Liver (tissue), 9 donors: ENCODE results near the gene PASK. TPM values are rescaled to one million over a fixed set of nuclear protein-coding genes. Genes with fewer than 3 reads are reported as not detected.

Source experiments
- DNase-seq: peaks from one replicate; pipeline ENCODE4 v3.0.0-alpha.2; 2017; ENCODE audit warnings: low spot score
- H3K27ac ChIP-seq, 2 donors: one replicate each; pipeline ENCODE4 v1.7.0; 2013; ENCODE audit warnings: inconsistent platforms in 2 of 2, low read length in 2 of 2, control low read depth in 1 of 2, low read depth in 1 of 2, mild to moderate bottlenecking in 1 of 2
- H3K27me3 ChIP-seq, 4 donors: one replicate each; pipeline versions ENCODE4 v1.6.1 to v1.7.0; 2013; ENCODE audit warnings: low read length in 3 of 4, inconsistent platforms in 1 of 4, mild to moderate bottlenecking in 1 of 4, moderate library complexity in 1 of 4; ENCODE audit not compliant: control insufficient read depth in 4 of 4, insufficient read depth in 4 of 4
- H3K36me3 ChIP-seq, 4 donors: one replicate each; pipeline versions ENCODE4 v1.6.1 to v1.7.0; 2013; ENCODE audit warnings: low read length in 3 of 4, mild to moderate bottlenecking in 3 of 4, low read depth in 1 of 4, moderate library complexity in 1 of 4; ENCODE audit not compliant: control insufficient read depth in 4 of 4, insufficient read depth in 3 of 4
- H3K4me1 ChIP-seq, 4 donors: one replicate each; pipeline versions ENCODE4 v1.6.1 to v1.7.0; 2013; ENCODE audit warnings: low read length in 3 of 4, mild to moderate bottlenecking in 3 of 4, moderate library complexity in 1 of 4; ENCODE audit not compliant: control insufficient read depth in 4 of 4, insufficient read depth in 4 of 4
- H3K4me3 ChIP-seq, 3 donors: one replicate each; pipeline versions ENCODE4 v1.6.1 to v1.7.0; 2013; ENCODE audit warnings: low read length in 3 of 3, control low read depth in 1 of 3, low read depth in 1 of 3, mild to moderate bottlenecking in 1 of 3
- H3K9ac ChIP-seq, 2 donors: one replicate each; pipeline ENCODE4 v1.7.0; 2013; ENCODE audit warnings: low read length in 2 of 2, mild to moderate bottlenecking in 2 of 2, moderate library complexity in 2 of 2, control low read depth in 1 of 2, low read depth in 1 of 2
- H3K9me3 ChIP-seq, 4 donors: one replicate each; pipeline versions ENCODE4 v1.6.1 to v1.7.0; 2013; ENCODE audit warnings: low read length in 3 of 4; ENCODE audit not compliant: control insufficient read depth in 4 of 4
- EGR1 ChIP-seq, 2 donors: IDR thresholded peaks; 2 replicates each; pipeline ENCODE4 v1.6.1; 2016 to 2018; ENCODE audit warnings: antibody characterized with exemption in 2 of 2, low read depth in 2 of 2
- NR2F2 ChIP-seq: IDR thresholded peaks from 2 replicates; pipeline ENCODE4 v1.6.1; 2016; ENCODE audit warnings: antibody characterized with exemption
- SP1 ChIP-seq: IDR thresholded peaks from 2 replicates; pipeline ENCODE4 v1.6.1; 2018; ENCODE audit warnings: antibody characterized with exemption, mild to moderate bottlenecking
- YY1 ChIP-seq: IDR thresholded peaks from 2 replicates; pipeline ENCODE4 v1.6.1; 2016; ENCODE audit warnings: antibody characterized with exemption, mild to moderate bottlenecking
- WGBS: extraction: QIAGEN DNeasy Blood & Tissue Kit; methylation state at CpG from one replicate; pipeline ENCODE4 v1.1.7; 2013; 5-methylcytosine and 5-hydroxymethylcytosine counted together
- polyA plus RNA-seq, 2 donors: library from polyadenylated mRNA; stranded (reverse) in 1 of 2; unstranded in 1 of 2; fragments of 200-250 nt in 1 of 2; fragments of >200 nt in 1 of 2; fragmentation: Nextera tagmentation in 1 of 2; extraction: Ambion mirVana in 1 of 2; gene quantifications; one replicate each; pipeline versions ENCODE4 v1.2.1 to v1.2.3, GENCODE V29; 2013 to 2015
- total RNA-seq, 2 donors: library from RNA; depleted of rRNA; stranded (reverse); fragments of >200 nt; gene quantifications; one replicate each; pipeline ENCODE4 v1.2.3, GENCODE V29; 2014
- TF ChIP-seq, protein P1 (sequence below): IDR thresholded peaks from 2 replicates; pipeline ENCODE4 v1.6.1; 2016; ENCODE audit warnings: antibody characterized with exemption, mild to moderate bottlenecking
- TF ChIP-seq, protein P2 (sequence below): IDR thresholded peaks from 2 replicates; pipeline ENCODE4 v1.6.1; 2016; ENCODE audit warnings: antibody characterized with exemption
- donor health status: healthy.
- donor health status: healthy.
- donor health status: healthy.
- donor health status: healthy.
- donor health status: healthy.

The PASK gene
- total and polyA plus RNA-seq, 4 donors, result 0.96 to 8.8 (median 2.9) TPM

DNA sequence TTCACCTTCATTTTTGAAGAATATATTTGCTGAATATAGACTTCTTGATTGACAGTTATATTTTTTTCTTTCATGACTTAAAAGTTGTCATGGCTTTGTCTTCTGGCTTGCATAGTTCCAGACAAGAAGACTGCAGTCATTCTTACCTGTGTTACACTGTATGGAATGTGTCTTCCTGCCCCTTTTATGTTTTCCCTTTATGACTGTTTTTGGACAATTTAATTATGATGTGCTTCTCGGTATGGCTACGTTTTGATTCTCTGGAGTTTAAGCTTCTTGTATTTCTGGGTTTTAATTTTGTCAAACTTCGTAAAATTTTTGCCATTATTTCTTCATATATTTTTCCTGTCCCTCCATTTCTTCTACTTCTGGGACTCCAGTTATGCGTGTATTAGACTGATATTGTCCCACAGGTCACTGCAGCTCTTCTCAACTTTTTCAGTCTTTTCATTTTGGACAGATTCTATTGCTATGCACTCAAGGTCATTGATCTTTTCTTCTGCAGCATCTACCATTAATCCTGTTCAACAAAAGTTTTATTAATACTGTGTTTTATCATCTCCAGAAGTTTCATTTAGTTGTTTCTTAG is 64.3 kb downstream of the PASK start:
- DNase-seq, result no peak
- Histone ChIP-seq H3K9ac (no peak overlapping the region), H3K36me3 (peaks cover 5 to 38% (median 28%) of the 10 kb centered on the region in 4 donors), H3K27ac (no peak overlapping the region), H3K9me3 (no peaks in the 10 kb centered on the region), H3K4me1 (peaks cover 0 to 8% (median 6%) of the 10 kb centered on the region in 4 donors), H3K4me3 (no peak overlapping the region), H3K27me3 (no peaks in the 10 kb centered on the region)
- 98% methylated on average over 4 of the region's 4 CpGs for WGBS
- TF ChIP-seq, protein P1, sequence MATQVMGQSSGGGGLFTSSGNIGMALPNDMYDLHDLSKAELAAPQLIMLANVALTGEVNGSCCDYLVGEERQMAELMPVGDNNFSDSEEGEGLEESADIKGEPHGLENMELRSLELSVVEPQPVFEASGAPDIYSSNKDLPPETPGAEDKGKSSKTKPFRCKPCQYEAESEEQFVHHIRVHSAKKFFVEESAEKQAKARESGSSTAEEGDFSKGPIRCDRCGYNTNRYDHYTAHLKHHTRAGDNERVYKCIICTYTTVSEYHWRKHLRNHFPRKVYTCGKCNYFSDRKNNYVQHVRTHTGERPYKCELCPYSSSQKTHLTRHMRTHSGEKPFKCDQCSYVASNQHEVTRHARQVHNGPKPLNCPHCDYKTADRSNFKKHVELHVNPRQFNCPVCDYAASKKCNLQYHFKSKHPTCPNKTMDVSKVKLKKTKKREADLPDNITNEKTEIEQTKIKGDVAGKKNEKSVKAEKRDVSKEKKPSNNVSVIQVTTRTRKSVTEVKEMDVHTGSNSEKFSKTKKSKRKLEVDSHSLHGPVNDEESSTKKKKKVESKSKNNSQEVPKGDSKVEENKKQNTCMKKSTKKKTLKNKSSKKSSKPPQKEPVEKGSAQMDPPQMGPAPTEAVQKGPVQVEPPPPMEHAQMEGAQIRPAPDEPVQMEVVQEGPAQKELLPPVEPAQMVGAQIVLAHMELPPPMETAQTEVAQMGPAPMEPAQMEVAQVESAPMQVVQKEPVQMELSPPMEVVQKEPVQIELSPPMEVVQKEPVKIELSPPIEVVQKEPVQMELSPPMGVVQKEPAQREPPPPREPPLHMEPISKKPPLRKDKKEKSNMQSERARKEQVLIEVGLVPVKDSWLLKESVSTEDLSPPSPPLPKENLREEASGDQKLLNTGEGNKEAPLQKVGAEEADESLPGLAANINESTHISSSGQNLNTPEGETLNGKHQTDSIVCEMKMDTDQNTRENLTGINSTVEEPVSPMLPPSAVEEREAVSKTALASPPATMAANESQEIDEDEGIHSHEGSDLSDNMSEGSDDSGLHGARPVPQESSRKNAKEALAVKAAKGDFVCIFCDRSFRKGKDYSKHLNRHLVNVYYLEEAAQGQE, result no peak

DNA sequence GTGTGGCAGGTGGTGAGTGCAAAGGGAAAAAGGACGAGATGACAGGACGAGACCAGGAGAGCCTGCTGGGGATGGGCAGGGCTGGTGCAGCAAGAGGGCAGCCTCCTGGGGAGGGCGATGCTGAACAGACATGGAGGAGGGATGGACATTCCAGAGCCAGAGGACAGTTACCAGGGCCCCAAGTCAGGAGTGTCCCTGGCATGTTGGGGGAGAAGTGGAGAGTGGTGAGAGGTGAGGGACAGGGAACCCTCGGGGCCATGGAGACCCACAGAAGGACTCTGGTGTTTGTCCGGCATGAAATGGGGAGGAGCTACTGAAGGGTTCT is 66.2 kb downstream of the PASK start:
- Histone ChIP-seq H3K4me3 (no peak overlapping the region), H3K4me1 (peaks cover 0 to 8% (median 7%) of the 10 kb centered on the region in 4 donors), H3K27me3 (no peaks in the 10 kb centered on the region), H3K9ac (no peak overlapping the region), H3K36me3 (peaks cover 2 to 21% (median 16%) of the 10 kb centered on the region in 4 donors), H3K27ac (no peak overlapping the region), H3K9me3 (no peaks in the 10 kb centered on the region)
- TF ChIP-seq, protein P2, sequence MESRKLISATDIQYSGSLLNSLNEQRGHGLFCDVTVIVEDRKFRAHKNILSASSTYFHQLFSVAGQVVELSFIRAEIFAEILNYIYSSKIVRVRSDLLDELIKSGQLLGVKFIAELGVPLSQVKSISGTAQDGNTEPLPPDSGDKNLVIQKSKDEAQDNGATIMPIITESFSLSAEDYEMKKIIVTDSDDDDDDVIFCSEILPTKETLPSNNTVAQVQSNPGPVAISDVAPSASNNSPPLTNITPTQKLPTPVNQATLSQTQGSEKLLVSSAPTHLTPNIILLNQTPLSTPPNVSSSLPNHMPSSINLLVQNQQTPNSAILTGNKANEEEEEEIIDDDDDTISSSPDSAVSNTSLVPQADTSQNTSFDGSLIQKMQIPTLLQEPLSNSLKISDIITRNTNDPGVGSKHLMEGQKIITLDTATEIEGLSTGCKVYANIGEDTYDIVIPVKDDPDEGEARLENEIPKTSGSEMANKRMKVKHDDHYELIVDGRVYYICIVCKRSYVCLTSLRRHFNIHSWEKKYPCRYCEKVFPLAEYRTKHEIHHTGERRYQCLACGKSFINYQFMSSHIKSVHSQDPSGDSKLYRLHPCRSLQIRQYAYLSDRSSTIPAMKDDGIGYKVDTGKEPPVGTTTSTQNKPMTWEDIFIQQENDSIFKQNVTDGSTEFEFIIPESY, result no peak
- no peak for TF ChIP-seq NR2F2
- TF ChIP-seq EGR1 (IDR thresholded peaks at IDR 0.05; ENCODE audit: low read depth in 2 of 2), result no peak
- TF ChIP-seq, protein P1, result no peak
- TF ChIP-seq YY1, result no peak
- no peak for TF ChIP-seq SP1
- DNase-seq, result no peak
- WGBS, result 90% methylated on average over 5 of the region's 5 CpGs
